WTC11 (cell line): ENCODE results near the gene CFL1. TPM values are rescaled to one million over a fixed set of nuclear protein-coding genes. Genes with fewer than 3 reads are reported as not detected.
A peak's percentile ranks its signal among the peaks of the same experiment; 100 is the strongest.

Experiments used
- ATAC-seq: fragments of 200-7000 bp; cut with Tn5 transposase; 2 replicates; pipeline ENCODE4 v1.10.0; 2021; ENCODE audit warnings: mild to moderate bottlenecking, moderate library complexity
- CTCF ChIA-PET: fragments of 300-600 bp; sonication (Branson Sonifier 250); formaldehyde crosslinking; loops from one replicate; lab custom pipeline; 2021; ENCODE audit warnings: antibody characterized with exemption; lab: Charles Lee
- POLR2A ChIA-PET: fragments of 350-600 bp; sonication (Branson Sonifier 250); formaldehyde crosslinking; loops from one replicate; lab custom pipeline; 2021; ENCODE audit warnings: antibody characterized with exemption; lab: Charles Lee
- DNase-seq: peaks from one replicate; pipeline ENCODE4 v3.0.0; 2021; ENCODE audit warnings: low spot score
- H3K27ac Mint-ChIP-seq: 2 replicates; pipeline ENCODE4 v1.8.0; 2021; ENCODE audit warnings: mixed read lengths
- H3K27me3 Mint-ChIP-seq: 2 replicates; pipeline ENCODE4 v1.8.0; 2021; ENCODE audit warnings: low read depth, mild to moderate bottlenecking, moderate library complexity, mixed read lengths
- H3K36me3 Mint-ChIP-seq: 2 replicates; pipeline ENCODE4 v1.8.0; 2021; ENCODE audit warnings: mixed read lengths
- H3K4me1 Mint-ChIP-seq: 2 replicates; pipeline ENCODE4 v1.8.0; 2022; ENCODE audit warnings: mixed read lengths
- H3K4me3 Mint-ChIP-seq: 2 replicates; pipeline ENCODE4 v1.8.0; 2021; ENCODE audit warnings: mild to moderate bottlenecking, moderate library complexity, mixed read lengths
- H3K9me3 Mint-ChIP-seq: 2 replicates; pipeline ENCODE4 v1.8.0; 2021; ENCODE audit warnings: mixed read lengths
- CBFB ChIP-seq: sonication (generic); formaldehyde crosslinking; IDR thresholded peaks from 2 replicates; pipeline ENCODE4 v1.8.1; 2022; ENCODE audit warnings: mild to moderate bottlenecking, low read depth, missing genetic modification reagents
- CREB1 ChIP-seq: sonication (generic); formaldehyde crosslinking; IDR thresholded peaks from 2 replicates; pipeline ENCODE4 v1.8.0; 2023; ENCODE audit warnings: mild to moderate bottlenecking, missing genetic modification reagents
- MXD4 ChIP-seq: fragments of 250-450 bp; sonication (Bioruptor Pico); IDR thresholded peaks from 2 replicates; pipeline ENCODE4 v1.8.0; 2021; ENCODE audit warnings: mild to moderate bottlenecking, moderate library complexity, borderline replicate concordance
- NFATC4 ChIP-seq: fragments of 250-450 bp; sonication (Bioruptor Pico); IDR thresholded peaks from 2 replicates; pipeline ENCODE4 v1.9.0; 2021; ENCODE audit warnings: mild to moderate bottlenecking
- NFYB ChIP-seq: sonication (generic); formaldehyde crosslinking; conservative IDR thresholded peaks from 2 replicates; pipeline ENCODE4 v1.8.0; 2022; ENCODE audit warnings: low read depth, missing genetic modification reagents
- NR2C2 ChIP-seq: sonication (generic); formaldehyde crosslinking; IDR thresholded peaks from 2 replicates; pipeline ENCODE4 v1.8.0; 2022; ENCODE audit warnings: mild to moderate bottlenecking, missing genetic modification reagents
- NR3C1 ChIP-seq: sonication (generic); formaldehyde crosslinking; conservative IDR thresholded peaks from 2 replicates; pipeline ENCODE4 v1.8.1; 2023; ENCODE audit warnings: low read depth, mild to moderate bottlenecking, missing genetic modification reagents
- total RNA-seq: library from RNA; stranded (reverse); gene quantifications from 3 replicates; pipeline ENCODE4 v1.2.3, GENCODE V29; 2021
- TF ChIP-seq, protein P1 (sequence below): sonication (generic); formaldehyde crosslinking; conservative IDR thresholded peaks from 2 replicates; pipeline ENCODE4 v1.8.1; 2022; ENCODE audit warnings: mild to moderate bottlenecking, missing genetic modification reagents
- TF ChIP-seq, protein P2 (sequence below): sonication (generic); formaldehyde crosslinking; IDR thresholded peaks from 2 replicates; pipeline ENCODE4 v1.8.1; 2023; ENCODE audit warnings: mild to moderate bottlenecking, missing genetic modification reagents
- TF ChIP-seq, protein P3 (sequence below): sonication (generic); formaldehyde crosslinking; IDR thresholded peaks from 2 replicates; pipeline ENCODE4 v1.8.0; 2022; ENCODE audit warnings: missing genetic modification reagents
- TF ChIP-seq, protein P4 (sequence below): sonication (generic); formaldehyde crosslinking; IDR thresholded peaks from 2 replicates; pipeline ENCODE4 v1.8.0; 2023; ENCODE audit warnings: mild to moderate bottlenecking, missing genetic modification reagents

CFL1 gene
- total RNA-seq, 1 experiment from 2014 or later, result 1,073 TPM

DNA sequence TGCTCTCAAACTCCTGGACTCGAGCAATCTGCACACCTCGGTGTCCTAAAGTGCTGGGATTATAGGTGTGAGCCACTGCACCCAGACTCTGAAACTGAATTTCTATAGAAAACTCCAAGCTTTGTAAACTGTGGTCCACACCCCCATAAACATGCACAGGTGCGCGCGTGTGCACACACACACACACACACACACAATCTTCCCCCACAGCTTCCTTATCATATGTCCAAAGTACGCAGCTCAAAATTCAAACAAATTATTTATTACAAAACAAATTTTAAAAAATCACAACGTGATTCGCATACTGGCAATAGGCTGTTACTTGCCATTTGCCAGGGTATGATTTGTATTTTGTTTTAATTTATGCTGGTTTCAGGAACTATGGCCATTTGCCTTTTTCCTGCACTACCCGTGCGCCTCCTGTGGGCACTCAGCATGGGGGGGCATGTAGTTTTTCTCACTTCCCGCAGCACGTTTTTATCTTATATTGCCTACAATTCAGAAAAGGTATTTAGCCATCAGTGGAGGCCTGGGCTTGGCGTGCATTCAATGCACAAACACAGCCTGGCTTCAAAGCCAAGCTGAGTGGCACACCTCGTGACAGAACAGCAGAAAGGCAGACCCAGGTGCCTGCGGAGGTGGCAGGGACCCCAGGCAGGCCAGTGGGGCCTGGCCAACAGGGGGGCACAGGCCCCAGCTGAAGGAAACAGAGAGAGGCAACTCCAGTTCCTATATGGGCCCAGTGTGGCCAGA lies 35.0 kb downstream of the CFL1 start:
- Mint-ChIP-seq H3K9me3 (0 out of 2 replicates have a peak, but pooled peaks cover 3% of the 10 kb centered on the region), H3K27me3 (no peaks in the 10 kb centered on the region), H3K36me3 (no peaks in the 10 kb centered on the region), H3K4me1 (0 out of 2 replicates have a peak, but pooled peaks cover 5% of the 10 kb centered on the region), H3K27ac (no peak overlapping the region), H3K4me3 (no peak overlapping the region)
- TF ChIP-seq CREB1 (CRISPR knock-in tag) (no peak), NFYB (no peak), CBFB (CRISPR knock-in tag) (no peak), NR2C2 (CRISPR knock-in tag) (no peak), NR3C1 (CRISPR knock-in tag) (no peak), NFATC4 (CRISPR knock-in tag) (no peak)
- TF ChIP-seq, protein P1, sequence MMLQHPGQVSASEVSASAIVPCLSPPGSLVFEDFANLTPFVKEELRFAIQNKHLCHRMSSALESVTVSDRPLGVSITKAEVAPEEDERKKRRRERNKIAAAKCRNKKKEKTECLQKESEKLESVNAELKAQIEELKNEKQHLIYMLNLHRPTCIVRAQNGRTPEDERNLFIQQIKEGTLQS, result no peak
- TF ChIP-seq, protein P2, sequence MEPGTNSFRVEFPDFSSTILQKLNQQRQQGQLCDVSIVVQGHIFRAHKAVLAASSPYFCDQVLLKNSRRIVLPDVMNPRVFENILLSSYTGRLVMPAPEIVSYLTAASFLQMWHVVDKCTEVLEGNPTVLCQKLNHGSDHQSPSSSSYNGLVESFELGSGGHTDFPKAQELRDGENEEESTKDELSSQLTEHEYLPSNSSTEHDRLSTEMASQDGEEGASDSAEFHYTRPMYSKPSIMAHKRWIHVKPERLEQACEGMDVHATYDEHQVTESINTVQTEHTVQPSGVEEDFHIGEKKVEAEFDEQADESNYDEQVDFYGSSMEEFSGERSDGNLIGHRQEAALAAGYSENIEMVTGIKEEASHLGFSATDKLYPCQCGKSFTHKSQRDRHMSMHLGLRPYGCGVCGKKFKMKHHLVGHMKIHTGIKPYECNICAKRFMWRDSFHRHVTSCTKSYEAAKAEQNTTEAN (CRISPR knock-in tag), result no peak
- TF ChIP-seq, protein P3, sequence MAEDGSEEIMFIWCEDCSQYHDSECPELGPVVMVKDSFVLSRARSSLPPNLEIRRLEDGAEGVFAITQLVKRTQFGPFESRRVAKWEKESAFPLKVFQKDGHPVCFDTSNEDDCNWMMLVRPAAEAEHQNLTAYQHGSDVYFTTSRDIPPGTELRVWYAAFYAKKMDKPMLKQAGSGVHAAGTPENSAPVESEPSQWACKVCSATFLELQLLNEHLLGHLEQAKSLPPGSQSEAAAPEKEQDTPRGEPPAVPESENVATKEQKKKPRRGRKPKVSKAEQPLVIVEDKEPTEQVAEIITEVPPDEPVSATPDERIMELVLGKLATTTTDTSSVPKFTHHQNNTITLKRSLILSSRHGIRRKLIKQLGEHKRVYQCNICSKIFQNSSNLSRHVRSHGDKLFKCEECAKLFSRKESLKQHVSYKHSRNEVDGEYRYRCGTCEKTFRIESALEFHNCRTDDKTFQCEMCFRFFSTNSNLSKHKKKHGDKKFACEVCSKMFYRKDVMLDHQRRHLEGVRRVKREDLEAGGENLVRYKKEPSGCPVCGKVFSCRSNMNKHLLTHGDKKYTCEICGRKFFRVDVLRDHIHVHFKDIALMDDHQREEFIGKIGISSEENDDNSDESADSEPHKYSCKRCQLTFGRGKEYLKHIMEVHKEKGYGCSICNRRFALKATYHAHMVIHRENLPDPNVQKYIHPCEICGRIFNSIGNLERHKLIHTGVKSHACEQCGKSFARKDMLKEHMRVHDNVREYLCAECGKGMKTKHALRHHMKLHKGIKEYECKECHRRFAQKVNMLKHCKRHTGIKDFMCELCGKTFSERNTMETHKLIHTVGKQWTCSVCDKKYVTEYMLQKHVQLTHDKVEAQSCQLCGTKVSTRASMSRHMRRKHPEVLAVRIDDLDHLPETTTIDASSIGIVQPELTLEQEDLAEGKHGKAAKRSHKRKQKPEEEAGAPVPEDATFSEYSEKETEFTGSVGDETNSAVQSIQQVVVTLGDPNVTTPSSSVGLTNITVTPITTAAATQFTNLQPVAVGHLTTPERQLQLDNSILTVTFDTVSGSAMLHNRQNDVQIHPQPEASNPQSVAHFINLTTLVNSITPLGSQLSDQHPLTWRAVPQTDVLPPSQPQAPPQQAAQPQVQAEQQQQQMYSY, result no peak
- TF ChIP-seq, protein P4, sequence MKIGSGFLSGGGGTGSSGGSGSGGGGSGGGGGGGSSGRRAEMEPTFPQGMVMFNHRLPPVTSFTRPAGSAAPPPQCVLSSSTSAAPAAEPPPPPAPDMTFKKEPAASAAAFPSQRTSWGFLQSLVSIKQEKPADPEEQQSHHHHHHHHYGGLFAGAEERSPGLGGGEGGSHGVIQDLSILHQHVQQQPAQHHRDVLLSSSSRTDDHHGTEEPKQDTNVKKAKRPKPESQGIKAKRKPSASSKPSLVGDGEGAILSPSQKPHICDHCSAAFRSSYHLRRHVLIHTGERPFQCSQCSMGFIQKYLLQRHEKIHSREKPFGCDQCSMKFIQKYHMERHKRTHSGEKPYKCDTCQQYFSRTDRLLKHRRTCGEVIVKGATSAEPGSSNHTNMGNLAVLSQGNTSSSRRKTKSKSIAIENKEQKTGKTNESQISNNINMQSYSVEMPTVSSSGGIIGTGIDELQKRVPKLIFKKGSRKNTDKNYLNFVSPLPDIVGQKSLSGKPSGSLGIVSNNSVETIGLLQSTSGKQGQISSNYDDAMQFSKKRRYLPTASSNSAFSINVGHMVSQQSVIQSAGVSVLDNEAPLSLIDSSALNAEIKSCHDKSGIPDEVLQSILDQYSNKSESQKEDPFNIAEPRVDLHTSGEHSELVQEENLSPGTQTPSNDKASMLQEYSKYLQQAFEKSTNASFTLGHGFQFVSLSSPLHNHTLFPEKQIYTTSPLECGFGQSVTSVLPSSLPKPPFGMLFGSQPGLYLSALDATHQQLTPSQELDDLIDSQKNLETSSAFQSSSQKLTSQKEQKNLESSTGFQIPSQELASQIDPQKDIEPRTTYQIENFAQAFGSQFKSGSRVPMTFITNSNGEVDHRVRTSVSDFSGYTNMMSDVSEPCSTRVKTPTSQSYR, result no peak
- ChIA-PET POLR2A (interaction anchor here (0.7 kb wide), 2 partner anchors 29 to 106 kb away, joined by 3 to 4 read pairs; no protein-coding TSS in a partner anchor), CTCF (interaction anchor here (0.6 to 2.7 kb wide), 6 partner anchors 16 to 96 kb away, joined by 3 to 18 read pairs (median 4); partner anchors contain the start of genes AP5B1 and FIBP)
- no peak for ATAC-seq
- DNase-seq, result no peak

DNA sequence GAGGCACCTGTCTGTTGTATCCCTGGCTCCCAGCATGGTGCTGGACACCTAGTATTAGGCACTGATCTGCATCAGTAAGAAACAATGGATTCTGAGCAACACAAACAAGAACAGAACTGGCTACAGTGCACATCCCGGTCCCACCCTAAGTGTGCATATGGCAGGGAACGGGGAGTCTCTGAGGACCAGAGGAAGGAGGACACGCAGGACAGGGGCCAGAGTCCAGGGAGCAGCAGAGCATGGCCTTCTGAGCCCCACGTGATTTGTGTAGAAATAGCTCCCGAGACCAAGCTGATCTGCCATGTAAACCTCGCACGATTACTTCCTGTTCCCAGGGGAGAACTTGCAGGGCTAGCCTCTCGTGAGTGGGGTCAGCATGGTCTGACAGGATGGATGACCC lies 36.9 kb downstream of the CFL1 start:
- ChIA-PET POLR2A (interaction anchor here (1.7 kb wide), 1 partner anchor 109 kb away, joined by 3 read pairs; the partner anchor contains the start of gene KAT5), CTCF (interaction anchor here (1.0 to 6.2 kb wide), 7 partner anchors 39 to 109 kb away, joined by 3 to 159 read pairs (median 5); partner anchors contain the start of genes AP5B1, KAT5 and MUS81)
- 0 out of 2 replicates have a peak, but pooled peaks cover 3% of the 10 kb centered on the region for H3K9me3 Mint-ChIP-seq
- DNase-seq, result no peak
- no peak overlapping the region for H3K4me3 Mint-ChIP-seq
- peaks cover 15% of the 10 kb centered on the region for H3K27me3 Mint-ChIP-seq
- TF ChIP-seq MXD4 (CRISPR knock-in tag), result no peak
- peak overlapping the region; percentile 36; the same call in 1 of the 2 replicates for H3K27ac Mint-ChIP-seq
- 0 out of 2 replicates have a peak, but pooled peaks cover 5% of the 10 kb centered on the region for H3K4me1 Mint-ChIP-seq
- H3K36me3 Mint-ChIP-seq, result no peaks in the 10 kb centered on the region
- ATAC-seq, result no peak
